HG03135 (cell line): ENCODE data around the gene MT1A.

Experiments
- ATAC-seq: cut with Tn5 transposase; IDR thresholded peaks from one replicate; pipeline ENCODE4 v1.9.1; 2021; ENCODE audit warnings: mild to moderate bottlenecking, moderate library complexity; ENCODE audit not compliant: unreplicated experiment

MT1A gene

DNA sequence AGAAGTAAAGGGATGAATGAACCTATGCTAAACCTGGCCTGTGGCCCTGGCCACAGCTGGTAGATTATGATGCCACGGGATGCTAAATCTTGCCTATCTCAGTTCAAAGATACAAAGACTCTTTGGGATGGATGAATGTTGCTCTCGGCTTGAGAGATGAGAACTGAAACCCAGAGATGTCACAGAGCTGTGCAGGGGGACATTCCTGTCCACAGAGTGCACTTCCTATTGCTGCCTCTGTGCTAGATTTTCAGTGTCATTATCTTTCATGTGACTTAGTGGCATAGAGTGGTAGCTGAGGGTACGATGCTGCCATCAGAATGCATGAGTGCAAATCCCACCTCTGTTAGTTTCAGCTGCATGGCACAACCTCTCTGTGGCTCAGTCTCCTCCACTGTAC is 8.3 kb upstream of the MT1A start:
- peak; percentile 73 for ATAC-seq

DNA sequence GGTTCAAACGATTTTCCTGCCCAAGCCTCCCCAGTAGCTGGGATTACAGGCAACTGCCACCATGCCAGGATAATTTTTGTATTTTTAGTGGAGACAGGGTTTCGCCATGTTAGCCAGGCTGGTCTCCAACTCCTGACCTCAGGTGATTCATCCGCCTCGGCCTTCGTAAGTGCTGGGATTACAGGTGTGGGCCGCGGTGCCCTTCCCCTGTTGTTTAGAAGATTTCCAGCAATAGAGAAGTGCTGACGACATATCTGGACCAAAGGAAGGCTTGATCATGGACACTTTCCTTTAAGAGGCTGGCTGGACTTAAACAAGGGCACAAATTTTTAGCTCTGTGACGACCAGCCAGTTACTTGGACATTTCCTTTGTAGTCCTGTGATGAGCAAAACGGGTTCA is 7.3 kb upstream of the MT1A start:
- no peak for ATAC-seq

DNA sequence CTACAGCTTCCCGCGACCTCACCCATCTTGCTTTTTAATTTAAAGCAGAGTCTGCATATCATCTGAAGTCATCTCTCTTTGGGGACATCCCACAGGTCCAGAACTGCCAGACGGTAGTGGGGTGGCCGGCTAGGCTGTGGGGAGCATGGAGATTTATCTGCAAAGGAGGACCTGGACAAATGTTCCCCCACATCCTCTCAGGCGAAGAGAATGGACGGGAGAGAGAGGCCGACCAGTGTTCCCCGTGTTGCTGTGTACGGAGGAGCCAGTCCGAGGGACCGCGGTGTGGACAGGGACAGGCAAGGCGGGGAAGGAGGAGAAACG is 6.7 kb upstream of the MT1A start:
- no peak for ATAC-seq

DNA sequence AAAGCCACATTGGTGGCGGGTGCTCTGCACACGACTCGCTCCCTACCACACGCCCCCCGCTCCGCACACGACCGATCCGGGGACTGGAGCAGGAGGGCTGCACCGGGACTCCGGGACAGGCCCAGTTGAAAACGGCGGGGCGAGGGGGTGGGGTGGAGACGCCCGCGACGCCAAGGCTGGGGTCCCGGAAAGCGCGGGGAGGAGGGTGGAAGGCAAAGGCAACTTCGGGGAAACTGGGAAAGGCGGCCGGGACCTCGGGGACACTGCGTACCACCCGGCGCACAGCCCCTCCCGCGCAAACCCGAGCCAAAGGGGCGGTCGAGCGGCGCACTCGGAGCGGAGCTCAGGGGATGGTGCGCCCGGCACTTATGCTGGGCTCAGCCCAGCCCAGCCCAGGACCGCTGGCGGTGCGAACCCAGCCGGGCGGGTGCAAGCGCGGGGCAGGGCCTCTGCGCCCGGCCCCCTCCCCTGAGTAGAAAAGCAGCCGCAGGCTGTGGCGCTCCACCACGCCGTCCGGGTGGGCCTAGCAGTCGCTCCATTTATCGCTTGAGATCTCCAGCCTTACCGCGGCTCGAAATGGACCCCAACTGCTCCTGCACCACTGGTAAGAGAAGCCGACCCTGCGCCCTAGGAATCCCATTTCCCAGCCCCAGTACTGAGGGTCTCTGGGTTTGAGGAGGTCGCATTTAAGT is 6.2 kb upstream of the MT1A start, which contains the start of gene MT1M:
Gene MT1M, plus strand, starts transcription at position 504 of the 692 bp plus-strand sequence. Its CDS starts 73 bp downstream, at position 577.
- ATAC-seq, result no peak

DNA sequence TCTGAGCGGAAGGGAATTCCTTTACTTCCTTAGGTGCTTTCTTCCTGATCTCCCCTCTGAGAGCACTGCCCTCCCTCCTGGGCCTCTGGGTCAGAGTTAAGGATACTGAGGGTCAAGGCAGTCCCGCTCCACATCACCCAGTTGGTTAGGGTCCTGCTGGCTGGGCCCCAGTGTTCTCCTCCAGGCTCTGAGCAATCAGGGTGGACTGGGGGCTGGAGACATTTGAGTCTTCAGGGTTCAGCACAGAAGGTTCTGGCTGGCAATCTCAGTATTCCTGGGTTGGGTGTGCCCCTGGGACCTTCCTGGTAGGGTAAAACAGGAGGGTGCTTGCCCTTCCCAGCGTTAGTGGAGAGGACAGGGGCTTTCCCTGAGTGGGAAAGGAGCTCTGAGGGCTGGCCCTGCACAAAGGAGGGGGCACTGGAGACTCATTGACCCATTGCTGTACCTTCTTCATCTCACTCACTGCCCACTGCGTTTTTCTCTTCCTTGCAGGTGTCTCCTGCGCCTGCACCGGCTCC is 5.6 kb upstream of the MT1A start:
- no peak for ATAC-seq

DNA sequence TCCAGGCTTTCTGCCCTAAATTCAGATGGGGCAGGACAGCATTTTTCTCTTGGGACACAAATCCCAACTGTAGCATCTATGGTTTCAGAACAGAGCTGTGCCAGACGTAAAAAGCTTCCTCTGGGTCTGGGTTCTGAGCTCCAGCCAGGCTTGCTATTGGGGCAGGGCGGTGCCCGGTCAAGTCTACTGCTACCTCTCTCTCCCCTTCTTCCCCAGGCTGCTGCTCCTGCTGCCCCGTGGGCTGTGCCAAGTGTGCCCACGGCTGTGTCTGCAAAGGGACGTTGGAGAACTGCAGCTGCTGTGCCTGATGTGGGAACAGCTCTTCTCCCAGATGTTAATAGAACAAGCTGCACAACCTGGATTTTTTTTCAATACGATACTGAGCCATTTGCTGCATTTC is 4.9 kb upstream of the MT1A start:
- ATAC-seq, result no peak

DNA sequence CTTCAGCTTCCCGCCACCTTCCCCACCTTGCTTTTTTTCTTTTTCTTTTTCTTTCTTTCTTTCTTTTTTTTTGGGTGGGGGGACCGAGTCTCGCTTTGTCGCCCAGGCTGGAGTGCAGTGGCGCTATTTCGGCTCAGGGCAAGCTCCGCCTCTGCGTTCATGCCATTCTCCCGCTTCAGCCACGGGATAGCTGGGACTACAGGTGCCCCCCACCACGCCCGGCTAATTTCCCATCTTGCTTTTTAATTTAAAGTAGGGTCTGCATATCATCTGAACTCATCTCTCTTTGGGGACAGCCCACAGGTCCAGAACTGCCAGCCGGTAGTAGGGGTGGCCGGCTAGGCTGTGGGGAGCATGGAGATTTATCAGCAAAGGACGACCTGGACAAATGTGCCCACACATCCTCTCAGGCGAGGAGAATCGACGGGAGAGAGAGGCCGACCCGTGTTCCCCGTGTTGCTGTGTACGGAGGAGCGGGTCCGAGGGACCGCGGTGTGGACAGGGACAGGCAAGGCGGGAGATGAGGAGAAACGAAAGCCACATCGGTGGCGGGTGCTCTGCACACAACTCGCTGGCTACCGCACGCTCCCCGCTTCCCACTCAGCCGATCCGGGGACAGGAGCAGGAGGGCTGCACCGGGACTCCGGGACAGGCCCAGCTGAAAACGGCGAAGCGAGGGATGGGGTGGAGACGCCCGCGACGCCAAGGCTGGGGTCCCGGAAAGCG is 3.6 kb upstream of the MT1A start:
- no peak for ATAC-seq

DNA sequence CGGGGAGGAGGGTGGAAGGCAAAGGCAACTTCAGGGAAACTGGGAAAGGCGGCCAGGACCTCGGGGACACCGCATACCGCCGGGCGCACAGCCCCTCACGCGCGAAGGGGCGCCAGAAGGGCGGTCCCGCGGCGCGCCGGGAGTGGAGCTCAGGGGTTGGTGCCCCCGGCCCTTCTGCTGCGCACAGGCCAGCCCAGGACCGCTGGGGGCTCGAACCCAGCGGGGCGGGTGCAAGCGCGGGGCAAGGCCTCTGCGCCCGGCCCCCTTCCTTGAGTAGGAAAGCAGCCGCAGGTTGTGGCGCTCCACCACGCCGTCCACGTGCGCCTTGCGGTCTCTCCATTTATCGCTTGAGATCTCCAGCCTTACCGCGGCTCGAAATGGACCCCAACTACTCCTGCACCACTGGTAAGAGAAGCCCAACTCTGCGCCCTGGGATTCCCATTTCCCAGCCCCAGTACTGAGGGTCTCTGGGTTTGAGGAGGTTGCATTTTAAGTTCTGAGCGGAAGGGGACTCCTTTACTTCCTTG is 3.0 kb upstream of the MT1A start:
- no peak for ATAC-seq

DNA sequence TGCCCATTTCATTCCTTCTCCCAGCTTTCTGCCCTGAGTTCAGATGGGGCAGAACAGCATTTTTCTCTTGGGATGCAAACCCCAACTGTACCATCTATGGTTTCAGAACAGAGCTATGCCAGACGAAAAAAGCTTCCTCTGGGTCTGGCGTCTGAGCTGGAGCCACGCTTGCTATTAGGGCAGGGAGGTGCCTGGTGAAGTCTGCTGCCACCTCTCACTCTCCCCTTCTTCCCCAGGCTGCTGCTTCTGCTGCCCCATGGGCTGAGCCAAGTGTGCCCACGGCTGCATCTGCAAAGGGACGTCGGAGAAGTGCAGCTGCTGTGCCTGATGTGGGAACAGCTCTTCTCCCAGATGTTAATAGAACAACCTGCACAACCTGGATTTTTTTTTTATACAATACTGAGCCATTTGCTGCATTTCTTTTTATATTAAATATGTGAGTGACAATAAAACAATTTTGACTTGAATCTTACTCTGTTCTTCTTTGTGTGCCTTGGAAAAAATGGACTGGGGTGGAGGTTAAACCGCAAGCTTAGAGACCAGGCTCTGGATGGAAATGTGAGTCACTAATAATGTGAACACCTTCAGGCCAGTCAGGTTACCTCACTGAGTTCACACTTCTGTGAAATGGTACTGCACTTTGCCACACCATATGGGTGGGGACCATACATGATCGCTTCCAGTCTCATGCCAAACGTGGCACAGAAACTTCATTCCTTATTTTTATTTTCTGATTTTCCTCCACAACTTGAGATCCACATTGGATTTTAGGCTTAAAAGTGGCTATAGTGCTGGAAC is 1.7 kb upstream of the MT1A start:
- no peak for ATAC-seq

DNA sequence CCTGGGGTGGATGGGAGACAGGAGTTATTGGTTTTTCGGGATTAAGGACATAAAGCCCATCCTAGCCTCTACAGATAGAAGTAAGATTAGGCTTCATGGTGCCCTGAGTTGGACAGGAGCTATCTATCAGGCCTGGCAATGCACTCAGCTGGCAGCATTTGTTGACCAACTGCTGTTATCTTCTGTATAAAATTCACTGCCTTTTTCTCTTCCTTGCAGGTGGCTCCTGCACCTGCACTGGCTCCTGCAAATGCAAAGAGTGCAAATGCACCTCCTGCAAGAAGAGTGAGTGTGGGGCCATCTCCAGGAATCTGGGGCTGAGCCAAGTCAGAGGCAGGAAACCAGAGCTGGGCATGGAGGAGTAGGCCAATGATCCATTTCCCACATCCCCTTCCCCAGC is 579 bp downstream of the MT1A start:
- no peak for ATAC-seq

DNA sequence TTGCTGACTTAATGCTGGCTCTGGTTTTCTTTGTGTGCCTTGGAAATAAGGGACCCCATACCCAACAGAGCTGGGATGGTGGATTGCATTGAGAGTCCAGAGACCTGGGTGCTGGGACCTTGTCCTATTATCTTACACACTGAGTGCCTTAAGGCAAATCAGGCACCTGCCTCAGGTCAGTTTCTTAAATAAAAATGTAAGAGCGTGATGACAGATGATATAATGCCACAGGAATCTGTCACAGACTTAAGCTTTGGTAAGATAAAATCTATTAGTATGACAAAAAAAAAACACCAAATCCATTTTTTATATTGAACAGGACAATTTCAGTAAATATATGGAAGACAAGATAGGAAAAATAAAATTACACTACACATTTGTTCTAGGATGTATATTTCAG is 1.6 kb downstream of the MT1A start:
- no peak for ATAC-seq

DNA sequence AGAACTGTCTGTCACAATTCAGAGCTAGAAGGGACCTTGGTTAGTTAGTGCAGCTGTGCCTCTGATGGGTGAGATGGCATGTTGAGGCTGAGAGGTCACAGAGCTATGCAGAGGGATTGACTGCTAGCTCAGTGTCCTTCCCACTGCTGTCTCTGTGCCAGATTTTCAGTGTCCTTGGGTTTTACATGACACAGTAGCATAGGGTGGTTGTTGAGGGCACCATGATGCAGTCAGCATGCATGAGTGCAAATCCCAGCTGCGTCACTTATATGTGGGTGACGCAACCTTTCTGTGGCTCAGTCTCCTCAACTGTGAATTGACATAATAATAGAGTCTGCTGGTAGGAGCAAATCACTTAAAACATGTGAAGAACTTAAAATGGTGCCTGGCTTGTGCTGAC is 2.7 kb downstream of the MT1A start:
- no peak for ATAC-seq

DNA sequence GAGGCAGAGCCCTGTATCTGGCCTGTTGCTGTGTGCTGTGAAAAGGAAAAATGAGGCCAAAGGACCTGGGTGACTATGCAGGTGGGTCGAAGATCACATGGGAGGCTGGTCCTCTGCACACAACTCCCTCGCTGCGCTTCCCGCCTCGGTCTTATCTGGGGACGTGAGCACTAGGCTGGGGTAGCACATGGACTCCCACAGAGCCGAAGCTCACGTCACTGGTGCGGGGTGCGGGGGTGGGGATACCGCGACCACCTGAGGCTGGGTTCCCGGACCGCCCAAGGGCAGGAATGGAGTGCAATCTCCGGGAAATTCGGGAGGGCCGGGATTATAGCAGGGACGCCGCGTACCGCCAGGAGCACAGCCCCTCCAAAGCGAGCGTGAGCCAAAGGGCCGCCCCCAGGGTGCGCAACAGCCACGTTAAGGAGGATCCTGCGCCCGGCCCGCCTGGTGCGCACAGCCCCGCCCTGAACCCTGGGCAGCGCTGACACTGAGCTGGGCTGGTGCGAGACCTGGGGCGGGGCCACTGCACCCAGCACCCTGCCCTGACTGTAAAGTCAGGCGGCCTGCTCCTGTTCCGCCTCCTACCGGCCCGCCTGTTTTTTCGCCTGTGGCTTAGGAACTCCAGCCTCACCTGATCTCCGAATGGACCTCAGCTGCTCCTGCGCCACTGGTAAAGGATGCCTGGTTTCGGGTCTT is 4.8 kb downstream of the MT1A start:
- ATAC-seq, result no peak

DNA sequence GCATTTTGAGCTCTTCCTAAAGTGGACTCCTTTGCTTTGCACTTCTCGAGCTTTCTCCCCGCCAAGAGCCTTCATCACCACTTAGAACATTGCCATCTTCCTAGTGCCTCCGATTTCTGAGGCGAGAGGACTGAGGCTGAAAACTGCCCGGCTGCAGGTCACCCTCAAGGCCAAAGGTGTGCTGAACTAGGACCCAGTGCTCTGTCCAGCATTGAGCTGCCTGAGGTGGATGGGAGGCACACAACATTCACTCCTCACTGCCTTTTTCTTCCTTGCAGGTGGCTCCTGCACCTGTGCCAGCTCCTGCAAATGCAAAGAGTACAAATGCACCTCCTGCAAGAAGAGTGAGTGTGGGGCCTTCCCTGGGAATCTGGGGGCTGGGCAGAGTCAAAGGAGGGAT is 5.4 kb downstream of the MT1A start:
- no peak for ATAC-seq

DNA sequence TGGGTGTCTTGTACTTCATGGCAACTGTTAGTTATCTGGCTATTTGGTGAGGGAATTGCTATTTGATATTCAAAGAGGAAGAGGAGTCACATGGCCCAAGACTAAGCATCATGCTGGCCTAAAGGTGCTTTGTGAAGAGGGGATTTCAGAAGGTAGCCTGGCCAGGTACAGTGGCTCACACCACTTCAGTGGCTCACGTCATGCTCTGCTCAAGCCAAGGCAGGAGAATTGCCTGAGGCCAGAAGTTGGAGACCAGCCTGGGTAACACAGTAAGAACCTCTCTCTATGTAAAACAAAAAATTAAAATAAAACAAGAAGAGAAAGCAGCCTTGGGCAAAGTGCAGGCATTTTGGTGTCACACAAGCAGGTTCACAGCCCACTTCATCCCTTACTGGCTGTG is 6.8 kb downstream of the MT1A start:
- ATAC-seq, result no peak

DNA sequence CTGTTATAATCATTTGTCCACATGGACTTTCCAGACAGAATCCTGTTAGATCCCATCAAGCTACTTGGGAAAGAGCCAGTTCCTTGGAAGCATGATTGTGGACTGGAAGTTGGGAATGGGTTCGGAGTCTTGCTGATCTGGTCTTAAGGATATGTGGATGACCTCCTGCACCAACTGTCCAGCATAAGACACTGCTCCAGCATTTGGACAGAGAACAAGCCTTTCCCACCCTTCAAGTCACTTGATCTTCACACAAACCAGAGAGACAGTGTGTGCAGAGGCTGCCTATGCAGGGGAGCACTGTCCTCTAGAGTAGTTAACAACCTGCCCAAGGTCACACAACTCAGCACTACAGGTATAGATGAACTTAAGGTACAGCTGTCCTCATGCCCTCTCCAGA is 7.4 kb downstream of the MT1A start:
- ATAC-seq, result no peak

DNA sequence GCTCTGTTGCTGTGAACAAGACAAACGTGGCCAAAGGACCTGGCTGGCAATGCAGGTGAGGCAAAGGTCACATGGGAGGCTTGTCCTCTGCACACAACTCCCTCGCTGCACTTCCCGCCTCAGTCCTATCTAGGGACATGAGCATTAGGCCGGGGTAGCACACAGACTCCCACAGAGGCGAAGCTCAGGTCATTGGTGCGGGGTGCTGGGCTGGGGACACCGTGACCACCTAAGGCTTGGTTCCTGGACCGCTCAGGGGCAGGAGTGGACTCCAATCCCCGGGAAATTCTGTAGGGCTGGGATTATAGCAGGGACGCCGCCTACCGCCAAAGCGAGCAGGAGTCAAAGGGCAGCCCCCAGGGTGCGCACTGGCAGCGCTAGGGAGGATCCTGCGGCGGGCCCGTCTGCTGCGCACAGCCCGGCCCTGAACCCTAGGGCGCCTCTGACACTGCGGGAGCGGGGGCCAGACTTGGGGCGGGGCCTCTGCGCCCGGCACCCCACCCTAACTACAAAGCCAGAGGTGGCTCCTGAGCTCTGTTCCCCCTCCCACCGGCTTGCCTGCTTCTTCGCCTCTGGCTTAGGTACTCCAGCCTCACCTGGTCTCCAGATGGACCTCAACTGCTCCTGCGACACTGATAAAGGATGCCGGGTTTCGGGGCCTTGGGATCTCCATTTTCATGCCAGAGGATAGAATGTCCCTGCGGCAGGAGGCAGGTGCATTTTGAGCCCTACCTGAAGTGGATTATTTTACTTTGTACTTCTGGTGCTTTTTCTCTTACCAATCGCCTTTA is 9.4 kb downstream of the MT1A start:
- ATAC-seq, result no peak

DNA sequence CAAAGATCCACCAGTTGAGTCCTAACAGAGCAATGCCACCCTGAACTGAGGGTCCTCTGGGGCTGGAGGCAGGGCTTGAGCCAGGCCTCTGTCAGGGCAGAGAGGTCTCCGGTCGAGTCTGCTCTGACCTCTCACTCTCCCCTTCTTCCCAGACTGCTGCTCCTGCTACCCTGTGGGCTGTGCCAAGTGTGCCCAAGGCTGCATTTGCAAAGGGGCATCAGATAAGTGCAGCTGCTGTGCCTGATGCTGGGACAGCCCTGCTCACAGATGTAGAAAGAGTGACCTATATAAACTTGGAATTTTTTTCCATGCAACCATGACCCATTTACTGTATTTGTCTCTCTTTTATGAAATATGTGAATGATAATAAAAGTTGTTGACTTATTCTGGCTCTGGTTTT is 10.8 kb downstream of the MT1A start:
- ATAC-seq, result no peak

DNA sequence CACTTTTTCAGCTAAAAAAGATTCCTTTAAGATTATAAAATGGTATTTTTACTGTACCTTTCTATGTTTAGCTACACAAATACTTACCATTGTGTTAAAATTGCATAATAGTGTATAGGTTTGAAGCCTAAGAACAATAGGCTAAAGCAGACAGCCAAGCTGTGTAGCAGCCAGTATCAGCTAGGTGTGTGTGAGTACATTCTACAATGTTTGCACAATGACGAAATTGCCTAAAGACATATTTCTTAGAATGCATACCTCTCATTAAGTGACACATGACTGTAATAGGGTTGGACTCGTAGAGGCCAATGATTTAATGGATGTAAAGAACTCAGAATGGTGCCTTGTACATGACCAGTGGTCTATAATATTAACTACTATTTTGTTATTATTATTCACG is 11.4 kb downstream of the MT1A start:
- no peak for ATAC-seq

DNA sequence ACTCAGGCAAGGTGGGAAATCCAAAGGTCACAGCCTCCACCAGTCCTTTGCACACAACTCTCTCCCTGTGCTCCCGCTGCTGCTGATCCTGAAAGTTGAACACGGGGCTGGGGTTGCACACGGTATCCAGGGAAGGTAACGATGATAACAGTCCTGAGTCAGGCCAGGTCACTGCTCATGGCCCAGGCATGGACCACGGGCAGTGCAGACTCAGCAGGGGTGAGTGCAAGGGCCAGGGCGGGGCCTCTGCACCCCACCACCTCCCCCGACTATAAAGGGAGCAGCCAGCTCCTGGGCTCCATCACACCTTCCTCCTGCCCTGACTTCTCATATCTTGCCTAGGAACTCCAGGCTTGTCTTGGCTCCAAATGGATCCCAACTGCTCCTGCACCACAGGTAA is 13.1 kb downstream of the MT1A start, which contains the start of gene MT1B:
Gene MT1B, plus strand, starts transcription at position 301 of the 400 bp plus-strand sequence. Its CDS starts 68 bp downstream, at position 369.
- no peak for ATAC-seq
